ENCODE measurements around the gene DDRGK1.

Gene DDRGK1

DNA sequence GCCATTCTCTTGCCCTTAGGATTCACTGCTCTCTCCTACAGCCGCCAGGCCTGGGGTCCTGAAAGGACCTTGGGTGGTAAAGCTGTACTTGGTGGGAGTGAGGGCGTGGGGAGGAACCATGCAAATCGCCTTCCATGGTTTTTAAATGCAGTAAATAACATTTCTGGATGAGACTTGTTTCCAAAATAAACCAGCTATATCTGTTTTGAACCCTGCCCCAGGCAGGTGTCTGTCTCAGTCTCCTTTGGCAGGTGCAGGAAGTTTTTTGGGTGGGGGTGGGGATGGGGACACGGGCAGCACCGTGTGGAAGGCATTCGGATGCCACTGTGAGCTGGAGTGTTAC is 19.1 kb upstream of the DDRGK1 start:
- Histone ChIP-seq H2AFZ (ENCODE audit: low read length) (no peak overlapping the region), H3K79me2 (ENCODE audit: low read length) (no peaks in the 10 kb centered on the region), H3K27ac (ENCODE audit: low read length) (no peak overlapping the region), H3K36me3 (replicated peaks; ENCODE audit: insufficient read depth, low read length) (no peaks in the 10 kb centered on the region), H3F3A (ENCODE audit: insufficient read depth, low read length) (no peaks in the 10 kb centered on the region), H3K9me2 (replicated peaks; ENCODE audit: insufficient read depth, low read length) (no peaks in the 10 kb centered on the region), H3K27me3 (replicated peaks; ENCODE audit: insufficient read depth, low read length) (no peaks in the 10 kb centered on the region), H3K9me3 (replicated peaks; ENCODE audit: insufficient read depth, low read length) (no peaks in the 10 kb centered on the region), H3K4me2 (ENCODE audit: low read depth, low read length) (no peak overlapping the region), H3K4me1 (ENCODE audit: low read length) (no peaks in the 10 kb centered on the region), H3K9ac (ENCODE audit: low read length) (no peak overlapping the region), H4K20me1 (ENCODE audit: insufficient read depth, low read length) (no peaks in the 10 kb centered on the region), H3K4me3 (ENCODE audit: low read length) (no peak overlapping the region)
- DNase-seq, result no peak
- TF ChIP-seq EZH2 (optimal IDR thresholded peaks at IDR 0.05; ENCODE audit: low read depth, low read length) (no peak), CTCF (IDR thresholded peaks at IDR 0.05; ENCODE audit: low read length) (no peak), EZH2phosphoT487 (IDR thresholded peaks at IDR 0.05; ENCODE audit: low read length) (no peak)

DNA sequence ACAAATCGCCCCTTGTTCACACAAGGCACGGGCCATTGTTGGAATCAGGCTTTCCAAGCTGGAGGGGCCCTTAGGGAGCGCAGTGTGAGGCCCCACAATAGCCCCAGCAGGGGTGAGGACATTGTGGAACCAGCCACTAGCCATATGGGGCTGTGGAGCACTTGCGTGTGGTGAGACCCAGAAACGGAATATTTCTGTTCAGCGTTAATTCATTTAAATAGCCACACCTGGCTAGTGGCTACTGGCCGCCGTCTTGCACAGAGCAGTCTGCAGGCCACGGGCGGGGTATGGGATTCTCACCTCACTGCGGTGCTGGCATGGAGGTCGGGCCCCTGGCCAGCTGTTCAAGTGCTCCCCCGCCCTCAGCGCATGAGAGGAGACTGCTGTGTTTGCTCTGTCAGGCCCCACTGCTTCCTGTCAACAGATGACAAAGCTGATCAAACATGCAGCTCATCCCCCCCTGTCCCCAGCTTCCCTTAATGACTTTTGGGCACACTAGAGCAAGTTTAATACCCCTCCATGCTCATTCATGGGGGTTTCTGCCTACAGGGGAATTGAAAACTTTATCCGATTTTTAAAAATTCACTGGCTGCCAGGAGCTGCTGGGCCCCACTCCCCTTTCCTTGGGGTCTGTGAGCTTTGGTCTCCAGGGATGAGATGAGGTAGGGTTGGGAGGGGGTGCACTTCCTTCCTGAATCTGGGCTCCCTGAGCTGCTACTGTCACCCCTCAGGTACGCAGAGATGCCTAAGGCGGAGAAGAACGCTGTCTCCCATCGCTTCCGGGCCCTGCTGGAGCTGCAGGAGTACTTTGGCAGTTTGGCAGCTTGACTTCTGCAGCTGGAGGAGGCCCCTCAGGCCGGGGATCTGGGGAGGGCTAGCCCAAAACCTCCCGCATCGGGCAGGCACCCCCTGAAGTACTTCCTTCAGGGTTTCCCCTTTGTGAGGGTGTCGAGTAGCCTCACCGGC is 18.4 kb upstream of the DDRGK1 start:
- no peak overlapping the region for H3K4me2 ChIP-seq (ENCODE audit: low read depth, low read length)
- H3K9me3 ChIP-seq (replicated peaks; ENCODE audit: insufficient read depth, low read length), result no peaks in the 10 kb centered on the region
- no peak overlapping the region for H2AFZ ChIP-seq (ENCODE audit: low read length)
- H3K4me3 ChIP-seq (ENCODE audit: low read length), result no peak overlapping the region
- no peaks in the 10 kb centered on the region for H3K4me1 ChIP-seq (ENCODE audit: low read length)
- H4K20me1 ChIP-seq (ENCODE audit: insufficient read depth, low read length), result no peaks in the 10 kb centered on the region
- no peak for DNase-seq
- H3K27ac ChIP-seq (ENCODE audit: low read length), result no peak overlapping the region
- no peak for TF ChIP-seq EZH2phosphoT487 (IDR thresholded peaks at IDR 0.05; ENCODE audit: low read length)
- TF ChIP-seq CTCF (IDR thresholded peaks at IDR 0.05; ENCODE audit: low read length), result no peak
- H3K9me2 ChIP-seq (replicated peaks; ENCODE audit: insufficient read depth, low read length), result no peaks in the 10 kb centered on the region
- H3K36me3 ChIP-seq (replicated peaks; ENCODE audit: insufficient read depth, low read length), result no peaks in the 10 kb centered on the region
- H3K9ac ChIP-seq (ENCODE audit: low read length), result no peak overlapping the region
- no peaks in the 10 kb centered on the region for H3K79me2 ChIP-seq (ENCODE audit: low read length)
- no peaks in the 10 kb centered on the region for H3K27me3 ChIP-seq (replicated peaks; ENCODE audit: insufficient read depth, low read length)
- no peaks in the 10 kb centered on the region for H3F3A ChIP-seq (ENCODE audit: insufficient read depth, low read length)

DNA sequence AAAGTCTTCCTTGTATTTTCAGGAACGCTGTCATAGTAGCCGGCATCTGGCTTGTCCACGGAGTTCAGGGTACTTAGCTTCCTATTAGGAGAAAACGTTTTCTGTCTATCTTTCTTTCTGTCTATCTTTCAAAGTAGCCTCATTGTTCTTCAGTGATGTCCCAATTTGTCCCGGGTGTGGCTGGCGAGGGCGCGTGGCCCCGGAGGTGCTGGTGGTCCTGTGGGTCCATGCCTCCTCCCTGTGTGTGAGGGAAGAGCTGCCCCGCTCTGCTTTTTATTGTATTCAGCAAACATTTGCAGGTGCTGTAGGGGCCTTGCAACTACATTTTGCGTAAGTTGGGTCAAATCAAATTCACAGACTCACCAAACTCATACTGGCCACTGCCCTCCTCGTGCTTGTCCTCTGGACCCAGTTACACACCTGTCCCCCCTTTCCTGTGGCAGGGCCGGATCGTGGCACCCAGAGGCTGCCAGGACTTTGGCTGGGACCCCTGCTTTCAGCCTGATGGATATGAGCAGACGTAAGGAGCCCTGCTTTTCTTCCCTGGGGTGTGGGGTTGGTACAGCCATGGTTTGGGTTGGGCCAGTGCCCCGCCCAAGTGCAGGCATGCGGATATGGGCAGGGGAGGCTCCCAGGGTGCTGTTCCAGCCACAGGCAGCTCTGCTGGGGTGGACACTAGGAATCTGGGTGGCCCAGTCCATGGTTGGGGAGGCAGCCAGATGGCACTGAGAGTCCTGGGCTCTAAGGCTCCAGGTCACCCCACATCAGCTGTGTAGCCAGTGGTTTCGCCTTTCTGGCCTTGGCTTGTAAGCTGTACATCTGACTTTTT is 17.1 kb upstream of the DDRGK1 start:
- no peak overlapping the region for H3K27ac ChIP-seq (ENCODE audit: low read length)
- H3K27me3 ChIP-seq (replicated peaks; ENCODE audit: insufficient read depth, low read length), result no peaks in the 10 kb centered on the region
- H3K9me2 ChIP-seq (replicated peaks; ENCODE audit: insufficient read depth, low read length), result no peaks in the 10 kb centered on the region
- no peaks in the 10 kb centered on the region for H3K9me3 ChIP-seq (replicated peaks; ENCODE audit: insufficient read depth, low read length)
- DNase-seq, result no peak
- H3K4me3 ChIP-seq (ENCODE audit: low read length), result no peak overlapping the region
- H4K20me1 ChIP-seq (ENCODE audit: insufficient read depth, low read length), result no peaks in the 10 kb centered on the region
- H3K9ac ChIP-seq (ENCODE audit: low read length), result no peak overlapping the region
- no peak overlapping the region for H3K4me2 ChIP-seq (ENCODE audit: low read depth, low read length)
- TF ChIP-seq CTCF (IDR thresholded peaks at IDR 0.05; ENCODE audit: low read length), result no peak
- no peak for TF ChIP-seq EZH2 (optimal IDR thresholded peaks at IDR 0.05; ENCODE audit: low read depth, low read length)
- TF ChIP-seq EZH2phosphoT487 (IDR thresholded peaks at IDR 0.05; ENCODE audit: low read length), result no peak
- no peaks in the 10 kb centered on the region for H3K36me3 ChIP-seq (replicated peaks; ENCODE audit: insufficient read depth, low read length)
- H3K79me2 ChIP-seq (ENCODE audit: low read length), result no peaks in the 10 kb centered on the region
- H3K4me1 ChIP-seq (ENCODE audit: low read length), result no peaks in the 10 kb centered on the region
- H3F3A ChIP-seq (ENCODE audit: insufficient read depth, low read length), result no peaks in the 10 kb centered on the region
- H2AFZ ChIP-seq (ENCODE audit: low read length), result no peak overlapping the region

All from MM.1S (cell line).